K562 (cell line): Measurements from ENCODE around the gene ETV7. TPM values are rescaled to one million over a fixed set of nuclear protein-coding genes. Genes with fewer than 3 reads are reported as not detected.
A peak's percentile ranks its signal among the peaks of the same experiment; 100 is the strongest.

Source experiments
- ADNP ChIP-seq: fragments of 200-800 bp; sonication (Bioruptor generic); IDR thresholded peaks from 2 replicates; pipeline ENCODE4 v1.6.1; 2016; ENCODE audit warnings: missing genetic modification characterization, missing compliant biosample characterization
- ARNT ChIP-seq, 2 experiments: fragments of 450-650 bp; IDR thresholded peaks; 2 replicates each; pipeline ENCODE4 v1.6.1; 2016; ENCODE audit warnings: mild to moderate bottlenecking in 1 of 2
- BRD9 ChIP-seq: fragments of 450-650 bp; IDR thresholded peaks from 2 replicates; pipeline ENCODE4 v1.6.1; 2018; ENCODE audit warnings: low read depth; ENCODE audit not compliant: partially characterized antibody
- CREB1 ChIP-seq, 2 experiments: sonication (generic) in 1 of 2; formaldehyde crosslinking in 1 of 2; IDR thresholded peaks; 2 replicates each; pipeline versions ENCODE4 v1.6.1 to v1.8.0; 2012 to 2022; ENCODE audit warnings: inconsistent platforms in 1 of 2, mild to moderate bottlenecking in 1 of 2, missing genetic modification reagents in 1 of 2, moderate library complexity in 1 of 2
- EHMT2 ChIP-seq: fragments of 450-650 bp; IDR thresholded peaks from 2 replicates; pipeline ENCODE4 v1.6.1; 2018; ENCODE audit warnings: antibody characterized with exemption
- FOXO4 ChIP-seq: fragments of 450-650 bp; formaldehyde crosslinking; IDR thresholded peaks from 2 replicates; pipeline ENCODE4 v1.4.0; 2020; ENCODE audit warnings: mild to moderate bottlenecking, moderate library complexity
- GABPB1 ChIP-seq: sonication (generic); formaldehyde crosslinking; IDR thresholded peaks from 2 replicates; pipeline ENCODE4 v1.8.0; 2022; ENCODE audit warnings: mild to moderate bottlenecking, missing genetic modification reagents
- GATAD2A ChIP-seq: fragments of 450-650 bp; IDR thresholded peaks from 2 replicates; pipeline ENCODE4 v1.6.1; 2017
- GTF3C2 ChIP-seq: IDR thresholded peaks from 3 replicates; pipeline ENCODE4 v1.6.1; 2011; ENCODE audit warnings: borderline replicate concordance, mild to moderate bottlenecking, moderate library complexity; ENCODE audit not compliant: insufficient read length; ENCODE audit errors: extremely low read depth
- HNRNPUL1 ChIP-seq: fragments of 200-400 bp; formaldehyde crosslinking; IDR thresholded peaks from 2 replicates; pipeline ENCODE4 v1.6.1; 2017; ENCODE audit warnings: low read length
- ID3 ChIP-seq, 2 experiments: fragments of 250-450 bp in 1 of 2; fragments of 450-650 bp in 1 of 2; sonication (Bioruptor Pico) in 1 of 2; IDR thresholded peaks; 2 replicates each; pipeline versions ENCODE4 v1.6.1 to v1.8.0; 2016 to 2021; ENCODE audit warnings: mild to moderate bottlenecking in 2 of 2, moderate library complexity in 2 of 2, missing compliant biosample characterization in 1 of 2, missing genetic modification characterization in 1 of 2
- PURB ChIP-seq: sonication (generic); formaldehyde crosslinking; IDR thresholded peaks from 2 replicates; pipeline ENCODE4 v1.9.0; 2021; ENCODE audit warnings: low read depth, mild to moderate bottlenecking, missing genetic modification reagents
- RFX1 ChIP-seq: fragments of 450-650 bp; IDR thresholded peaks from 2 replicates; pipeline ENCODE4 v1.6.1; 2016; ENCODE audit warnings: mild to moderate bottlenecking, moderate library complexity
- RHOXF2B ChIP-seq: fragments of 250-450 bp; sonication (Bioruptor Pico); conservative IDR thresholded peaks from 2 replicates; pipeline ENCODE4 v1.5.1; 2021
- SMAD3 ChIP-seq: fragments of 450-650 bp; formaldehyde crosslinking; conservative IDR thresholded peaks from 2 replicates; pipeline ENCODE4 v1.4.0; 2020; ENCODE audit warnings: mild to moderate bottlenecking
- STAT5A ChIP-seq: IDR thresholded peaks from 2 replicates; pipeline ENCODE4 v1.6.1; 2012; ENCODE audit warnings: low read length, inconsistent platforms, borderline replicate concordance
- TEAD4 ChIP-seq, 2 experiments: sonication (generic) in 1 of 2; formaldehyde crosslinking in 1 of 2; IDR thresholded peaks; 2 replicates each; pipeline versions ENCODE4 v1.6.1 to v1.8.0; 2012 to 2022; ENCODE audit warnings: borderline replicate concordance in 1 of 2, inconsistent platforms in 1 of 2, low read length in 1 of 2, mild to moderate bottlenecking in 1 of 2, missing genetic modification reagents in 1 of 2
- ZBTB7A ChIP-seq: IDR thresholded peaks from 2 replicates; pipeline ENCODE4 v1.6.1; 2011; ENCODE audit warnings: low read depth, mild to moderate bottlenecking, low read length, moderate library complexity, borderline replicate concordance; ENCODE audit not compliant: control insufficient read depth
- ZNF140 ChIP-seq: fragments of 250-450 bp; sonication (Bioruptor Pico); IDR thresholded peaks from 2 replicates; pipeline ENCODE4 v1.8.0; 2021; ENCODE audit warnings: moderate library complexity, mild to moderate bottlenecking, inconsistent platforms
- ZNF431 ChIP-seq: sonication (generic); formaldehyde crosslinking; IDR thresholded peaks from 2 replicates; pipeline ENCODE4 v1.8.0; 2022; ENCODE audit warnings: mild to moderate bottlenecking, missing genetic modification reagents
- ZNF445 ChIP-seq: fragments of 250-450 bp; sonication (Bioruptor Pico); IDR thresholded peaks from 2 replicates; pipeline ENCODE4 v1.4.0; 2020; ENCODE audit warnings: low read depth, mild to moderate bottlenecking, moderate library complexity
- ZNF778 ChIP-seq: fragments of 450-650 bp; formaldehyde crosslinking; IDR thresholded peaks from 2 replicates; pipeline ENCODE4 v1.4.0; 2020; ENCODE audit warnings: mild to moderate bottlenecking, moderate library complexity
- ZNF780A ChIP-seq: fragments of 250-450 bp; sonication (Bioruptor Pico); IDR thresholded peaks from 2 replicates; pipeline ENCODE4 v1.5.0; 2021; ENCODE audit warnings: mild to moderate bottlenecking
- polyA plus RNA-seq, 8 experiments: library from polyadenylated mRNA; depleted of rRNA in 4 of 8; stranded (reverse) in 5 of 8; unstranded in 3 of 8; fragments of >200 nt; fragmentation: Nextera tagmentation in 2 of 8; fragmentation: Illumina TruSeq in 1 of 8; extraction: Ambion mirVana in 2 of 8; extraction: Trizol in 1 of 8; gene quantifications; 2 replicates each; pipeline versions ENCODE4 v1.2.1 to v1.2.3, GENCODE V29; 2011 to 2014; ENCODE audit warnings: inconsistent platforms in 1 of 8, missing spikeins in 1 of 8
- total RNA-seq, 7 experiments: library from RNA; depleted of rRNA in 6 of 7; stranded (reverse); fragments of >200 nt in 6 of 7; fragmentation: Illumina TruSeq in 2 of 7; extraction: Trizol in 2 of 7; gene quantifications; 2 replicates each; pipeline versions ENCODE4 v1.2.1 to v1.2.3, GENCODE V29; 2011 to 2021; ENCODE audit warnings: low replicate concordance in 1 of 7

Gene ETV7
- total and polyA plus RNA-seq, 9 of the 15 experiments (the other 6 are each of a cell fraction or from before 2014, with no cell fraction given) = 0.07 to 0.22 (median 0.14) TPM; not detected in 3

- TF ChIP-seq GTF3C2 (no peak), EHMT2 (no peak), ZNF445 (CRISPR knock-in tag) (peak; percentile 42; the same call in 1 of the 2 replicates), ARNT (IDR thresholded peaks at IDR 0.05) (no peak), ID3 (CRISPR knock-in tag; IDR thresholded peaks at IDR 0.05) (no peak), ID3 (tag; IDR thresholded peaks at IDR 0.05) (no peak; the same call in 1 of the 2 replicates), ZBTB7A (0 out of 2 replicates have a peak, but pooled peaks have one; percentile 18), STAT5A (no peak), RHOXF2B (CRISPR knock-in tag) (no peak), ZNF140 (CRISPR knock-in tag) (no peak), ADNP (tag) (no peak), BRD9 (no peak), ZNF778 (CRISPR knock-in tag) (no peak), GATAD2A (no peak), PURB (CRISPR knock-in tag) (no peak), ZNF431 (CRISPR knock-in tag) (no peak), CREB1 (IDR thresholded peaks at IDR 0.05) (peak; percentile 86), CREB1 (CRISPR knock-in tag; IDR thresholded peaks at IDR 0.05) (peak; percentile 82; the same call in 1 of the 2 replicates), SMAD3 (CRISPR knock-in tag) (peak; percentile 44; the same call in 1 of the 2 replicates), TEAD4 (IDR thresholded peaks at IDR 0.05; ENCODE audit: low read length) (peak; percentile 52; the same call in 1 of the 2 replicates), TEAD4 (CRISPR knock-in tag; IDR thresholded peaks at IDR 0.05; ENCODE audit: borderline replicate concordance) (no peak), RFX1 (no peak), HNRNPUL1 (no peak), GABPB1 (CRISPR knock-in tag) (peak; percentile 61; the same call in 1 of the 2 replicates), FOXO4 (no peak), ZNF780A (no peak)
Observed at GRCh38 chr6:36423101-36423824, 35.8 kb upstream of the ETV7 start (continued).
